GM12878 (cell line): ENCODE results near the gene MSANTD2. TPM values are rescaled to one million over a fixed set of nuclear protein-coding genes. Genes with fewer than 3 reads are reported as not detected.

Experiments
- ATAC-seq: fragments of 200-7000 bp; cut with Tn5 transposase; 3 replicates; pipeline ENCODE4 v1.9.1; 2020; ENCODE audit warnings: mild to moderate bottlenecking, moderate library complexity
- BruUV-seq: library from RNA; stranded (reverse); fragments of 400-500 nt; replicated peaks from 2 replicates; lab custom pipeline; 2021; lab: Mats Ljungman, UMichigan
- CTCF ChIA-PET: fragments of 300-600 bp; sonication (Branson Sonifier 250); formaldehyde crosslinking; extraction: SDS; loops from one replicate; lab custom pipeline; 2021; ENCODE audit warnings: inconsistent platforms; lab: Yijun Ruan, JAX
- POLR2A ChIA-PET: fragments of 350-600 bp; formaldehyde crosslinking; extraction: SDS; loops from one replicate; lab custom pipeline; 2021; ENCODE audit warnings: inconsistent platforms; lab: Charles Lee
- RAD21 ChIA-PET: fragments of 300-600 bp; sonication (Branson Sonifier 250); formaldehyde crosslinking; loops from one replicate; lab custom pipeline; 2023; ENCODE audit warnings: antibody characterized with exemption; ENCODE audit not compliant: unreplicated experiment; lab: Charles Lee
- SMC1A ChIA-PET: fragments of 300-600 bp; sonication (Branson Sonifier 250); formaldehyde crosslinking; loops from one replicate; lab custom pipeline; 2023; ENCODE audit not compliant: unreplicated experiment, uncharacterized antibody; lab: Charles Lee
- DNase-seq: peaks from one replicate; pipeline ENCODE4 v3.0.0-alpha.2; 2011; ENCODE audit warnings: low read depth, low spot score
- FAIRE-seq: peaks from 3 replicates; lab custom pipeline; 2011; peaks lifted over from hg19 to GRCh38; lab: Jason Lieb, UNC
- H2AFZ ChIP-seq: 2 replicates; pipeline ENCODE4 v1.6.0; 2011; ENCODE audit warnings: low read depth, low read length, control low read depth; ENCODE audit not compliant: control insufficient read depth
- H3K27ac ChIP-seq: 2 replicates; pipeline ENCODE4 v1.5.1; 2011; ENCODE audit warnings: control low read depth; ENCODE audit not compliant: control insufficient read depth, insufficient read depth
- H3K27me3 ChIP-seq, 2 experiments: replicated peaks in 1 of 2; 2 replicates each; pipeline versions ENCODE4 v1.6.0 to v1.6.1; 2011; ENCODE audit warnings: low read length in 1 of 2; ENCODE audit not compliant: control insufficient read depth in 2 of 2, insufficient read depth in 2 of 2
- H3K36me3 ChIP-seq, 2 experiments: 2 replicates each; pipeline ENCODE4 v1.5.1; 2011; ENCODE audit warnings: low read length in 1 of 2; ENCODE audit not compliant: control insufficient read depth in 2 of 2, insufficient read depth in 2 of 2
- H3K4me1 ChIP-seq: 2 replicates; pipeline ENCODE4 v1.6.1; 2011; ENCODE audit warnings: mild to moderate bottlenecking, low read length, moderate library complexity, mixed read lengths; ENCODE audit not compliant: control insufficient read depth, insufficient read depth
- H3K4me2 ChIP-seq: 2 replicates; pipeline ENCODE4 v1.6.0; 2011; ENCODE audit warnings: control low read depth; ENCODE audit not compliant: control insufficient read depth, insufficient read depth
- H3K4me3 ChIP-seq: fragments of 200-600 bp; sonication (generic); 2 replicates; pipeline ENCODE4 v1.5.1; 2016
- H3K79me2 ChIP-seq: 2 replicates; pipeline ENCODE4 v1.6.0; 2011; ENCODE audit warnings: low read length; ENCODE audit not compliant: control insufficient read depth, insufficient read depth
- H3K9ac ChIP-seq: 2 replicates; pipeline ENCODE4 v1.8.0; 2011; ENCODE audit warnings: low read length, control low read depth, mixed read lengths; ENCODE audit not compliant: control insufficient read depth, insufficient read depth
- H3K9me3 ChIP-seq: replicated peaks from 3 replicates; pipeline ENCODE4 v1.5.1; 2011; ENCODE audit warnings: mild to moderate bottlenecking, low read length; ENCODE audit not compliant: control insufficient read depth, insufficient read depth
- H4K20me1 ChIP-seq: 2 replicates; pipeline ENCODE4 v1.6.0; 2011; ENCODE audit not compliant: control insufficient read depth, insufficient read depth
- DPF2 ChIP-seq: fragments of 450-650 bp; IDR thresholded peaks from 2 replicates; pipeline ENCODE4 v1.6.1; 2017; ENCODE audit warnings: mild to moderate bottlenecking
- E4F1 ChIP-seq: fragments of 450-650 bp; IDR thresholded peaks from 2 replicates; pipeline ENCODE4 v1.6.1; 2018; ENCODE audit warnings: borderline replicate concordance, mild to moderate bottlenecking; ENCODE audit not compliant: partially characterized antibody
- EED ChIP-seq: sonication (generic); IDR thresholded peaks from 2 replicates; pipeline ENCODE4 v1.6.1; 2016; ENCODE audit warnings: antibody characterized with exemption, low read depth
- NBN ChIP-seq: fragments of 450-650 bp; IDR thresholded peaks from 2 replicates; pipeline ENCODE4 v1.6.1; 2016
- NFYA ChIP-seq: IDR thresholded peaks from 2 replicates; pipeline ENCODE4 v1.6.1; 2011; ENCODE audit warnings: low read depth, mild to moderate bottlenecking, low read length, improper control_type of control experiment, borderline replicate concordance
- POU2F2 ChIP-seq: IDR thresholded peaks from 3 replicates; pipeline ENCODE4 v1.6.1; 2011; ENCODE audit warnings: low read depth, mild to moderate bottlenecking, low read length, borderline replicate concordance
- SREBF2 ChIP-seq: IDR thresholded peaks from 2 replicates; pipeline ENCODE4 v1.6.1; 2012; ENCODE audit warnings: mild to moderate bottlenecking, low read length
- ZNF592 ChIP-seq: fragments of 450-650 bp; IDR thresholded peaks from 2 replicates; pipeline ENCODE4 v1.6.1; 2017; ENCODE audit warnings: mild to moderate bottlenecking, moderate library complexity
- WGBS: methylation state at CpG from one replicate; pipeline ENCODE4 v1.1.6; 2016; ENCODE audit warnings: low lambda C conversion rate; ENCODE audit not compliant: insufficient replicate concordance, insufficient coverage; ENCODE audit errors: missing lambda C conversion rate; 5-methylcytosine and 5-hydroxymethylcytosine counted together
- in situ Hi-C: fragments of 300-500 bp; cut with MboI; formaldehyde crosslinking; loops from 9 replicates; pipeline ENCODE4 v1.14.3; 2018; ENCODE audit warnings: mixed read lengths
- intact Hi-C: fragments of 100-400 bp; cut with micrococcal nuclease; formaldehyde crosslinking; loops from one replicate; pipeline ENCODE4 v1.14.2; 2022; ENCODE audit not compliant: unreplicated experiment
- polyA plus RNA-seq, 11 experiments: library from polyadenylated mRNA; depleted of rRNA in 4 of 11; unstranded in 6 of 11; stranded (reverse) in 5 of 11; fragments of >200 nt; fragmentation: Nextera tagmentation in 4 of 11; fragmentation: Illumina TruSeq in 1 of 11; extraction: Ambion mirVana in 4 of 11; extraction: Trizol in 1 of 11; gene quantifications; 1 replicate in 1 of 11; 2 replicates in 10 of 11; pipeline versions ENCODE4 v1.2.1 to v1.2.3, GENCODE V29; 2011 to 2016; ENCODE audit warnings: inconsistent platforms in 2 of 11, missing spikeins in 2 of 11, low read depth in 1 of 11
- total RNA-seq, 4 experiments: library from RNA; depleted of rRNA in 3 of 4; stranded (reverse); fragments of >200 nt in 3 of 4; fragmentation: Illumina TruSeq in 1 of 4; extraction: Trizol in 1 of 4; gene quantifications; 2 replicates each; pipeline versions ENCODE4 v1.2.1 to v1.2.3, GENCODE V29; 2013 to 2021
- TF ChIP-seq, protein P1 (sequence below): IDR thresholded peaks from 2 replicates; pipeline ENCODE4 v1.6.1; 2011; ENCODE audit warnings: low read depth, low read length, improper control_type of control experiment, borderline replicate concordance

Gene MSANTD2
- total and polyA plus RNA-seq, 10 of the 15 experiments (the other 5 are each of a cell fraction or from before 2014, with no cell fraction given), result 3.0 to 12.4 (median 8.0) TPM

DNA sequence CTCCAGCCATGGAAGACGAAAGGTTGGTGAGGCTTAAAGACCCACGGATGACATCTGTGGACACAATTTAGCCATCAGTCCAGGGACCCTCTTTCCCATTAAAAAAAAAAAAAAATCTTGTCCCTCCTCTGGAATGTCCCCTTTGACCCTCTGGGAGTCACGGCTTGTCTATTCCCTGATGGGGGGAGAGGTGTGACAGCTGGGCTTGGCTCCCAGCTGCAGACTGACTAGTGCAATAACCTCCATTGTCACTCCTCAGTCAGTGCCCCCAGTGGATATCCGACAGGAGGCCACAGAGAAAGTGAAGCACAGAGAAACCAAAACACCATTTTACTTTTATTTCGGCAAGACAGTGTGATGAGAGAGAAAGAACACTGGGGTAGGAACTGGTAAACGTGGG, 45.5 kb downstream of the MSANTD2 start (continued):
- TF ChIP-seq ZNF592, result no peak
- TF ChIP-seq NFYA, result no peak
- TF ChIP-seq POU2F2, result no peak
- no peak for TF ChIP-seq SREBF2
- no peak for TF ChIP-seq EED
- TF ChIP-seq DPF2, result no peak
- TF ChIP-seq, protein P1, sequence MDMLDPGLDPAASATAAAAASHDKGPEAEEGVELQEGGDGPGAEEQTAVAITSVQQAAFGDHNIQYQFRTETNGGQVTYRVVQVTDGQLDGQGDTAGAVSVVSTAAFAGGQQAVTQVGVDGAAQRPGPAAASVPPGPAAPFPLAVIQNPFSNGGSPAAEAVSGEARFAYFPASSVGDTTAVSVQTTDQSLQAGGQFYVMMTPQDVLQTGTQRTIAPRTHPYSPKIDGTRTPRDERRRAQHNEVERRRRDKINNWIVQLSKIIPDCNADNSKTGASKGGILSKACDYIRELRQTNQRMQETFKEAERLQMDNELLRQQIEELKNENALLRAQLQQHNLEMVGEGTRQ, result no peak
- TF ChIP-seq NBN, result no peak

DNA sequence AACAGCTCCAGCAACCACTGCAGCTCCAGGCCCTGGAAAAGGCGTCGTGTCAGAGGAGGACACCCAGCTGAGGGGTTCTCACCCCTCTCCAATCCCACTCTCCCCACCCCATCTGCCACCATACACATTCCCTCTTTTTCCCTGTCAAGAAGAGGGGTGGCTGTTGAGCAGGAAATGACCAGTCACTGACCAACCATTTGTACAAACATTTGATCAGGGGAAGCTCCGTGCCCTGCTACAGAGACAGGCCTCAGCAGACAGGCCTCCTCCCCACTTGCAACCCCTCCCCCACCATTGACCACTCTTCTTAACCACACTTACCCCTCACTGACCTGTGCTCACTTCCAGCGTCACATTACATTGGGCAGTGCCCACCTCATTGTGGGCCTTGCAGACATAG, 45.9 kb downstream of the MSANTD2 start:
- intact Hi-C loops, result no loop called here

More for the DNA sequence above, 45.9 kb downstream of the MSANTD2 start:
- TF ChIP-seq E4F1 (no peak), POU2F2 (no peak)
- TF ChIP-seq, all 136 proteins: peak for 0
- no peaks in the 10 kb centered on the region for H3K27me3 ChIP-seq
- ChIA-PET SMC1A (interaction anchor here (0.5 kb wide), 1 partner anchor 85 kb away, joined by 3 read pairs; no protein-coding TSS in a partner anchor), POLR2A (interaction anchor here (0.6 kb wide), 1 partner anchor 1692 kb away, joined by 3 read pairs; the partner anchor contains the start of gene HSPA8), CTCF (interaction anchor here (16.1 kb wide), 1 partner anchor 10 kb away, joined by 202 read pairs; the partner anchor contains the start of gene NRGN), RAD21 (interaction anchor here (1.0 kb wide), 1 partner anchor 9 kb away, joined by 3 read pairs; no protein-coding TSS in a partner anchor)
- DNase-seq (no peak), FAIRE-seq (no peak), ATAC-seq (no peak)
- in situ Hi-C loops, result no loop called here
- H3K79me2 ChIP-seq, result peaks cover 19% of the 10 kb centered on the region
- no peak overlapping the region for H3K27ac ChIP-seq
- no peaks in the 10 kb centered on the region for H4K20me1 ChIP-seq
- no TSS peak for BruUV-seq
- H3K4me3 ChIP-seq, result no peak overlapping the region
- no peak overlapping the region for H3K9ac ChIP-seq
- peaks cover 11% of the 10 kb centered on the region for H3K4me1 ChIP-seq
- H2AFZ ChIP-seq, result no peak overlapping the region
- WGBS, result 67% methylated on average over 4 of the region's 4 CpGs
- no peaks in the 10 kb centered on the region for H3K9me3 ChIP-seq
- no peak overlapping the region for H3K4me2 ChIP-seq
- no peaks in the 10 kb centered on the region; a peak in 1 of 4 replicates for H3K36me3 ChIP-seq
